ENCODE results near the gene KCTD20. TPM values are rescaled to one million over a fixed set of nuclear protein-coding genes. Genes with fewer than 3 reads are reported as not detected.

KCTD20 gene
- total RNA-seq (2022; extraction: Qiagen RNA extraction): 15.7 to 18.0 TPM (median 17.4 TPM) in 5 replicates

GRCh38 chr6:36442671-36443470 lies at the start of gene KCTD20, which contains the start of gene PXT1:
TSS of gene KCTD20 (plus strand) at chr6:36443000. CDS start at chr6:36470098, 27,098 bp downstream.
TSS of gene PXT1 (minus strand) at chr6:36442854. CDS start at chr6:36426082, 16,772 bp downstream.

Other genes with a start within 250 kb of the KCTD20 start
- gene BRPF3, start 246.3 kb upstream of the KCTD20 start, total RNA-seq (2022; extraction: Qiagen RNA extraction): 7.6 to 10.6 TPM (median 10.2 TPM) in 5 replicates
- 0.03 TPM in 1 of 5 replicates, not detected in the others for gene PNPLA1, start 172.9 kb upstream of the KCTD20 start, total RNA-seq (2022; extraction: Qiagen RNA extraction)
- 0.02 to 0.05 TPM (median 0.03 TPM) in 5 replicates for gene BNIP5, start 106.1 kb upstream of the KCTD20 start, total RNA-seq (2022; extraction: Qiagen RNA extraction)
- gene ETV7, start 55.3 kb upstream of the KCTD20 start, total RNA-seq (2022; extraction: Qiagen RNA extraction): 0.09 to 0.28 TPM (median 0.13 TPM) in 5 replicates
- 0.06 TPM in 1 of 5 replicates, not detected in the others for gene PXT1, start 146 bp upstream of the KCTD20 start, total RNA-seq (2022; extraction: Qiagen RNA extraction)
- 13.0 to 17.5 TPM (median 16.8 TPM) in 5 replicates for gene STK38, start 104.5 kb downstream of the KCTD20 start, total RNA-seq (2022; extraction: Qiagen RNA extraction)
- gene SRSF3, start 151.4 kb downstream of the KCTD20 start, total RNA-seq (2022; extraction: Qiagen RNA extraction): 485 to 703 TPM (median 506 TPM) in 5 replicates
- gene CDKN1A, start 235.7 kb downstream of the KCTD20 start, total RNA-seq (2022; extraction: Qiagen RNA extraction): 248 to 304 TPM (median 283 TPM) in 5 replicates